GM23248 (cell line): ENCODE measurements around the gene SDCCAG8. TPM values are rescaled to one million over a fixed set of nuclear protein-coding genes. Genes with fewer than 3 reads are reported as not detected.
A peak's percentile ranks its signal among the peaks of the same experiment; 100 is the strongest.

Experiments used
- DNase-seq: peaks from one replicate; pipeline ENCODE4 v3.0.0-alpha.2; 2015
- H2AFZ ChIP-seq: fragments of 200-600 bp; sonication (generic); 2 replicates; pipeline ENCODE4 v1.6.1; 2016; ENCODE audit warnings: antibody characterized with exemption
- H3F3A ChIP-seq: fragments of 200-600 bp; sonication (generic); 2 replicates; pipeline ENCODE4 v1.6.1; 2016; ENCODE audit warnings: mild to moderate bottlenecking, antibody characterized with exemption, mixed run types; ENCODE audit not compliant: insufficient read depth
- H3K27ac ChIP-seq: fragments of 200-600 bp; sonication (generic); 2 replicates; pipeline ENCODE4 v1.5.1; 2016; ENCODE audit warnings: mild to moderate bottlenecking
- H3K27me3 ChIP-seq: fragments of 200-600 bp; sonication (generic); replicated peaks from 2 replicates; pipeline ENCODE4 v1.6.1; 2016; ENCODE audit warnings: mild to moderate bottlenecking; ENCODE audit not compliant: insufficient read depth
- H3K36me3 ChIP-seq: fragments of 200-600 bp; sonication (generic); 2 replicates; pipeline ENCODE4 v1.6.1; 2016; ENCODE audit warnings: low read depth, mild to moderate bottlenecking
- H3K4me1 ChIP-seq: fragments of 200-600 bp; sonication (generic); 2 replicates; pipeline ENCODE4 v1.6.1; 2016; ENCODE audit warnings: mild to moderate bottlenecking; ENCODE audit not compliant: insufficient read depth
- H3K4me2 ChIP-seq: fragments of 200-600 bp; sonication (generic); one replicate; pipeline ENCODE4 v1.6.1; 2016; ENCODE audit warnings: mild to moderate bottlenecking; ENCODE audit not compliant: unreplicated experiment
- H3K4me3 ChIP-seq: fragments of 200-600 bp; sonication (generic); 2 replicates; pipeline ENCODE4 v1.5.1; 2016; ENCODE audit warnings: mild to moderate bottlenecking
- H3K79me2 ChIP-seq: fragments of 200-600 bp; sonication (generic); 2 replicates; pipeline ENCODE4 v1.6.1; 2016; ENCODE audit warnings: mild to moderate bottlenecking; ENCODE audit not compliant: insufficient read depth
- H3K9ac ChIP-seq: fragments of 200-600 bp; sonication (generic); 2 replicates; pipeline ENCODE4 v1.6.1; 2016; ENCODE audit warnings: mild to moderate bottlenecking
- H3K9me2 ChIP-seq: fragments of 200-600 bp; sonication (generic); 2 replicates; pipeline ENCODE4 v1.6.1; 2016; ENCODE audit warnings: mixed run types, mild to moderate bottlenecking, moderate library complexity; ENCODE audit not compliant: insufficient read depth
- H3K9me3 ChIP-seq: fragments of 200-600 bp; sonication (generic); one replicate; pipeline ENCODE4 v1.6.1; 2017; ENCODE audit warnings: low read depth
- H4K20me1 ChIP-seq: fragments of 200-600 bp; sonication (generic); 2 replicates; pipeline ENCODE4 v1.6.0; 2016; ENCODE audit not compliant: insufficient read depth
- EZH2 ChIP-seq: fragments of 200-600 bp; sonication (generic); IDR thresholded peaks from 2 replicates; pipeline ENCODE4 v1.6.1; 2018; ENCODE audit warnings: antibody characterized with exemption, mild to moderate bottlenecking; ENCODE audit not compliant: insufficient read depth, poor library complexity, severe bottlenecking
- EZH2phosphoT487 ChIP-seq: fragments of 200-600 bp; sonication (generic); IDR thresholded peaks from 2 replicates; pipeline ENCODE4 v1.6.1; 2018; ENCODE audit warnings: antibody characterized with exemption, moderate library complexity, mild to moderate bottlenecking, low read depth; ENCODE audit not compliant: insufficient read depth
- WGBS, 2 experiments: methylation state at CpG; one replicate each; pipeline ENCODE4 v1.1.6; 2015 to 2017; ENCODE audit warnings: low lambda C conversion rate in 2 of 2, low coverage in 1 of 2; ENCODE audit errors: missing lambda C conversion rate in 2 of 2; 5-methylcytosine and 5-hydroxymethylcytosine counted together
- in situ Hi-C: fragments of 300-500 bp; cut with MboI; formaldehyde crosslinking; loops from 2 replicates; pipeline ENCODE4 v1.15.0; 2020
- polyA plus RNA-seq: library from polyadenylated mRNA; unstranded; fragments of >200 nt; fragmentation: Nextera tagmentation; extraction: Ambion mirVana; gene quantifications from 2 replicates; pipeline ENCODE4 v1.2.1, GENCODE V29; 2016
- total RNA-seq: library from RNA; depleted of rRNA; stranded (reverse); fragments of >200 nt; shearing (Covaris generic); gene quantifications from 2 replicates; pipeline ENCODE4 v1.2.3, GENCODE V29; 2014

The SDCCAG8 gene
- total and polyA plus RNA-seq, 2 experiments from 2014 or later: 29.4 to 45.3 TPM

DNA sequence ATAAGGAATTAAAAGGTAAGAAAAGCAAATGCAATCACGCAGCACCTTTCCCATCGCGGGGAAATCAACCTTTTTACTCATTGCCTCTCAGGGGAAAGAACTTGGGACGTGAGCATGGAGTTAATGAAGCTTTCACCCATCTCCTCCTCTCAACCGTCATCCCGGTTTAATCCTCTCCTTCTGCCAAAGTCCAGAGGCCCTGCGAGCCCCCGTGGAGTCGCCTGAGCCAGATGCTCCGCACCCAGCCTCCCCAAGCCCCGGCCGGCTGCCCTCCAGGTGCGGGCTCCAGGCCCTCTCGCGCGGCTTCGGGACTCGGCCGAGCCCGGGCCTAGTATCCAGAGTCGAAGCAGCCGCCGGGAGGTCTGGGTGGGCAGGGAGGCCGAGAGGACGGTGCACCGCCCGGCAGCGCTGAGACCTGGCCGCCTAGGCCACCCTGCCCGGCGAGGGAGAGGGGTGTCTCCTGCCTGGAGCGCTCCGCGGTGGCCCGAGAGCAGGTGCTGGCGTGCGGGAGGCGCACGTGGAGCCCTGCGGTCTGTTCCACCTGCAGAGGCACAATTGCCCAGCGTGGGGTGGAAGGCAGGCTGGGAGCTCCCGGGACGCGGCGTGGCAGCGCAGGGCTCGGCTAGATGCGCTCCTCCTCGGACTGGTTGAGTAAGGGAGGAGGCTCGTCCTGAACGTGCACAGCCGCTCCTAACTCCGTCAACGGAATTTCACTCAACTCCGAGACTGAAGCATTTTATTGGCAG is 218.5 kb downstream of the SDCCAG8 start:
- H3K36me3 ChIP-seq: no peaks in the 10 kb centered on the region
- no peaks in the 10 kb centered on the region for H3K9me2 ChIP-seq
- no peaks in the 10 kb centered on the region for H3K79me2 ChIP-seq
- no peaks in the 10 kb centered on the region for H3K9me3 ChIP-seq
- no peak for TF ChIP-seq EZH2phosphoT487
- no peak for TF ChIP-seq EZH2
- H3K9ac ChIP-seq: peak overlapping the region; percentile 80
- H3F3A ChIP-seq: peaks cover 4% of the 10 kb centered on the region; the same call in 1 of the 2 replicates
- peak overlapping the region; percentile 99 for H3K4me2 ChIP-seq
- H3K27me3 ChIP-seq: no peaks in the 10 kb centered on the region
- H3K4me3 ChIP-seq: peak overlapping the region; percentile 75
- peak overlapping the region; percentile 88; the same call in 1 of the 2 replicates for H2AFZ ChIP-seq
- in situ Hi-C loops: no loop called here
- DNase-seq: no peak
- peaks cover 17% of the 10 kb centered on the region for H3K4me1 ChIP-seq
- no peaks in the 10 kb centered on the region for H4K20me1 ChIP-seq
- H3K27ac ChIP-seq: peak overlapping the region; percentile 67
- 81 to 84% methylated on average over 40 to 55 of the region's 55 CpGs for WGBS, 2 experiments

DNA sequence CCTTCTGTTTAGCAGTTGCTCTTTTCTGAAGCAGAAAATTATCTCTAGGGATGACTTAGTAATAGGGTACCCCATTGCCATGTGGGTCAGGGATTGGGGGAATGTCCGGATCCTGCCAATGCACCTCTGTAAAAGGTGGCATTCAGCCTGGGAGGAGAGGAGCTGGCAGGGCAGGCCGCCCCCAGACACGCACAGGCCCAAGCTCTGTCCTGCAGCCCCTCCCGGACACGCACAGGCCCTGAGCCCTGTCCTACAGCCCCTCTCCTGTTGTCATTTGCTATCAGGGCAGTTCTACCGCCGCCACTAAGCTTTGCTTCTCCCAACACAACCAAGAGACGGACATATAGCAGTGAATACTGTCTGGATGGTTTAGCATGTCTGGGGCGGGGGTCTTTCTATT is 219.1 kb downstream of the SDCCAG8 start:
- Histone ChIP-seq H3K79me2 (no peaks in the 10 kb centered on the region), H3K9me3 (no peaks in the 10 kb centered on the region), H3K36me3 (no peaks in the 10 kb centered on the region), H2AFZ (no peak overlapping the region), H3K4me3 (no peak overlapping the region), H4K20me1 (no peaks in the 10 kb centered on the region), H3K9ac (no peak overlapping the region), H3K9me2 (no peaks in the 10 kb centered on the region), H3K4me2 (no peak overlapping the region), H3K27ac (no peak overlapping the region), H3F3A (peaks cover 4% of the 10 kb centered on the region; the same call in 1 of the 2 replicates), H3K27me3 (no peaks in the 10 kb centered on the region), H3K4me1 (peaks cover 17% of the 10 kb centered on the region)
- in situ Hi-C loops: no loop called here
- WGBS, 2 experiments: 97 to 99% methylated on average over 9 of the region's 9 CpGs
- DNase-seq: no peak
- TF ChIP-seq EZH2: no peak
- no peak for TF ChIP-seq EZH2phosphoT487

DNA sequence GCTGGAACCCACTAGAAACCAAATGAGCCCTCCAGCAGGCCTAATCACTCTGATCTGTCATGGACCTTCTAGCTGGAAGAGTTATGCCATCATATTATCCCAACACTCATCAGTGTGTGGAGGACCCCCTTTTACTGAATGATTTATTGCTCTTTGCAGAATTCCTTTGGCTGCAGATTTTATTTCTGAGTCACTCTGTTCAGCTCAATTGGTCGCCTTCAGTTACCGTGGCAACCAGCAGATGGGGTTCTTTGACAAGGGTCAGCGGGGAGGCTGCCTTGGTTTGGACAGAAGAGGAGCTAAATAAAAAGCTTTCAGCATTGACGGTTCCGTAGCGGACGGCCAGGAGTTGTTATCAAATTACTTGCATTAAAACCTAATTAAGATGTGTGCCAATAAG is 220.1 kb downstream of the SDCCAG8 start:
- WGBS, 2 experiments: 79 to 92% methylated on average over 7 of the region's 7 CpGs
- TF ChIP-seq EZH2: no peak
- TF ChIP-seq EZH2phosphoT487: no peak
- H3K9me2 ChIP-seq: no peaks in the 10 kb centered on the region

DNA sequence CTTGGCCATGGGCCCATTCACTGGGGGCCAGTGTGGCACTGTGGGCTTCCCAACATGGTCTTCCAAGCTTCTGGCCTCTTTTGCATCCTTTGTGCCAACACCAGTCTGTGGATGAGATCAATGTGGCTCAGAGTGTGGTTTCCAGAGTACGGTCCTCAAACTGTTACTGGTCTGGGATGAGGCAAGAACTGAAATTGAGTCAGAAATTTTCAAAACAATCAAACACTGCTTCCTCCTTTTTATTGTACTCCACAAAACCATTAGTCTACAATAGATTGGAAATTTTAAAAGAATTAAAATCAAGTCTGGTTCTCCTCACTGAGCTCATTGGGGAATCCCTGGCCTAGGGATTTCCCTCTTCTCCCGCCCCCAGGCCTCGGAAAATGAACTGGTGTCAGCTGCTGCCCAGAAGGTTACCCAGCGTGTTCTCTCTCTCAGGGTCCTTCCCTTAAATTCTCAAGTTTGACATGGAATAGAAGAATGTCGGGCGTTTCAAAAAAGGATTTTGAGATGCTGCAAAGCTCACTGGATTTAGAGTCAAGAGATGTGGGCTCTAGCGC is 222.0 kb downstream of the SDCCAG8 start:
- no peaks in the 10 kb centered on the region for H3F3A ChIP-seq
- H3K9me3 ChIP-seq: no peaks in the 10 kb centered on the region
- no peaks in the 10 kb centered on the region for H3K9me2 ChIP-seq
- DNase-seq: no peak
- no peak overlapping the region for H3K9ac ChIP-seq
- no peaks in the 10 kb centered on the region for H3K27me3 ChIP-seq
- peaks cover 13% of the 10 kb centered on the region for H3K4me1 ChIP-seq
- no peak overlapping the region for H3K27ac ChIP-seq
- TF ChIP-seq EZH2 (no peak), EZH2phosphoT487 (no peak)
- no peak overlapping the region for H2AFZ ChIP-seq
- no peak overlapping the region for H3K4me3 ChIP-seq
- 93 to 95% methylated on average over 7 of the region's 7 CpGs for WGBS, 2 experiments
- no peaks in the 10 kb centered on the region for H4K20me1 ChIP-seq
- H3K4me2 ChIP-seq: no peak overlapping the region
- no peaks in the 10 kb centered on the region for H3K36me3 ChIP-seq
- in situ Hi-C loops: no loop called here
- no peaks in the 10 kb centered on the region for H3K79me2 ChIP-seq

More for the DNA sequence above, 220.1 kb downstream of the SDCCAG8 start:
- H3K27me3 ChIP-seq: no peaks in the 10 kb centered on the region
- H2AFZ ChIP-seq: no peak overlapping the region
- no peak overlapping the region for H3K4me2 ChIP-seq
- no peak overlapping the region for H3K27ac ChIP-seq
- no peaks in the 10 kb centered on the region for H3K36me3 ChIP-seq
- H3K9me3 ChIP-seq: no peaks in the 10 kb centered on the region
- peaks cover 17% of the 10 kb centered on the region for H3K4me1 ChIP-seq
- no peak overlapping the region for H3K9ac ChIP-seq
- H3K79me2 ChIP-seq: no peaks in the 10 kb centered on the region
- DNase-seq: no peak
- H4K20me1 ChIP-seq: no peaks in the 10 kb centered on the region
- in situ Hi-C loops: no loop called here
- H3K4me3 ChIP-seq: no peak overlapping the region
- peaks cover 4% of the 10 kb centered on the region; the same call in 1 of the 2 replicates for H3F3A ChIP-seq
